VCaP (cell line): Measurements from ENCODE around the gene DIP2B.

Experiments used
- H3K27ac ChIP-seq: fragments of 450-650 bp; 2 replicates; pipeline ENCODE4 v1.5.1; 2017
- TF ChIP-seq, protein P1 (sequence below): fragments of 450-650 bp; conservative IDR thresholded peaks from 2 replicates; pipeline ENCODE4 v1.5.1; 2017; ENCODE audit warnings: mild to moderate bottlenecking, moderate library complexity

DIP2B gene

DNA sequence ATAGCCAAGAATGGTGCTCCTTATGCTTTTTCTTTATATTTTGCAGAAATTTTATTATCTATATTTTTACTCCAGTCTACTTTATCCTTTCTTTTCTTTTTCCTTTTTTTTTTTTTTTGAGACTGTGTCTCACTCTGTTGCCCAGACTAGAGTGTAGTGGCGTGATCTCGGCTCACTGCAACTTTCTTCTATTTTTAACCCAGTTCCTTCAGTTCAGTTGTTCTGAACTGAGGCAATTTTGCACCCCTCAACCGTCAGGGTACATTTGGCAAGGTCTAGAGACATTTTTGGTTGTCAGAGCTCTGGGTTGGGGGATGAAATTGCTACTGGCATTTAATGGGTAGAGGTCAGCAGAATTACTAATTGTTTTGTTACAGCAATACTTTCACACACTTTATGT is 75.7 kb downstream of the DIP2B start:
- H3K27ac ChIP-seq = no peak overlapping the region

DNA sequence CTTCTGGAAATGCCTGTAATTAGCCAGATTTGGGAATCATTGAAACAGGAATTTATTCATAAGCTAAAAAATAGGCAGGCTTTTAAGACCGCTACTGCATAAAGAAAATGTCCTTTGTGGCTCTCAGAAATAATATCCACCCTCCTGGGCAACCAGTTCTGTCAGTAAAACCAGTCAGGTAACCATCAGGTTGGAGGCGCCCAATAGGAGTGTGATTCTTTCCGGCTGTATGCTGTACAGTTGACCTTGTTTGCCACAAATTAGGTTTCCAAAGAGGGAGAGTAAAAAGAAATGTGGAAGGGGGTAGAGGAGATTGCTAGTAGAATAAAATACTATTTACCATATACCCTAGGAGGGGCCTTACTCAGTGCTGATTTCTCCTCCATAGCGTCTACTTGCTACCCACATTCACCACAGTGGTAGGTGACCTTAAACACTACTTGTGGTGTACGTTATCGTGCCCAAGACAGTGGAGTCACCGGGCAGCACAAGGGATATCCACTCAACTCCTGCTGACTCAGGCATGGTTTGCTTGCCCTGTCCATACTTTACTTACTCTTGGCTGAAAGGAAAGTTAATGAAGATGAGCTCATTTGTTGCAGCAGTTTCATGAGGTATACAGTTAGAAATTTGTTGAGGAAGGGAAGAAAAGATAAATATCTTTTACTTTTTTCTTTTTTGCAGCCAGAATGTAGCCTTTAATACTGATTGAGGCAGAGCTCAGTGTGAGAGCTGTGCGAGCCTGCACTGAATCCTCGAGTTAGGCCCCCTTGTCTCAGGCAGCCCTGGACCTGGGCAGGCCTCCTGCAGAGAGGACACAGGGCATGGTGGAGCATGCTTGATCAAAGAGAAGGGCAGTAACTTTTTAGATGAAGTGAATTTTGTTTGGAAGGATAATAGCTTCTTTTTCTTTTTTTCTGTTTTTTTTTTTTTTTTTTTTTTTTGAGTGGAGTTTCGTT is 76.7 kb downstream of the DIP2B start:
- TF ChIP-seq, protein P1, sequence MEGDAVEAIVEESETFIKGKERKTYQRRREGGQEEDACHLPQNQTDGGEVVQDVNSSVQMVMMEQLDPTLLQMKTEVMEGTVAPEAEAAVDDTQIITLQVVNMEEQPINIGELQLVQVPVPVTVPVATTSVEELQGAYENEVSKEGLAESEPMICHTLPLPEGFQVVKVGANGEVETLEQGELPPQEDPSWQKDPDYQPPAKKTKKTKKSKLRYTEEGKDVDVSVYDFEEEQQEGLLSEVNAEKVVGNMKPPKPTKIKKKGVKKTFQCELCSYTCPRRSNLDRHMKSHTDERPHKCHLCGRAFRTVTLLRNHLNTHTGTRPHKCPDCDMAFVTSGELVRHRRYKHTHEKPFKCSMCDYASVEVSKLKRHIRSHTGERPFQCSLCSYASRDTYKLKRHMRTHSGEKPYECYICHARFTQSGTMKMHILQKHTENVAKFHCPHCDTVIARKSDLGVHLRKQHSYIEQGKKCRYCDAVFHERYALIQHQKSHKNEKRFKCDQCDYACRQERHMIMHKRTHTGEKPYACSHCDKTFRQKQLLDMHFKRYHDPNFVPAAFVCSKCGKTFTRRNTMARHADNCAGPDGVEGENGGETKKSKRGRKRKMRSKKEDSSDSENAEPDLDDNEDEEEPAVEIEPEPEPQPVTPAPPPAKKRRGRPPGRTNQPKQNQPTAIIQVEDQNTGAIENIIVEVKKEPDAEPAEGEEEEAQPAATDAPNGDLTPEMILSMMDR = no peak
- H3K27ac ChIP-seq = no peak overlapping the region

More for the DNA sequence above, 75.7 kb downstream of the DIP2B start:
- TF ChIP-seq, protein P1 = no peak

DNA sequence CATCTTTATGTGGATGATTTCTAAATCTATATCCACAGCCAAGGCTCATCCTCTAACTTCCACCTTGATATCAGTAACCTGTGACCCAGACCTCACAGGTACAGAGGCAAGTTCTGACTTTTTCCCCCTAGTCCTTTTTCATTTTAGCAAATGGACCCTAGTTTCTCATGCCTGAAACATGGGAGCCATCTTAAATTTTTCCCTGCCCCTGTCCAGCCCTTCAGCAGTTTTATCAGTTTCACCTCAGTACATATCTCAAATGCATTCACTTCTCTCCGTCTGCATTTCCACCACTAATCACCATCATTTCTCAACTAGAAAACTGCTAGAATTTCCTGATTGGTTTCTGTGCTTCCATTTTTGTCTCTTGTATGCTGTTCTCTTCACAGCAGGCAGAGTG is 79.3 kb downstream of the DIP2B start:
- no peak overlapping the region for H3K27ac ChIP-seq
- TF ChIP-seq, protein P1 = no peak

DNA sequence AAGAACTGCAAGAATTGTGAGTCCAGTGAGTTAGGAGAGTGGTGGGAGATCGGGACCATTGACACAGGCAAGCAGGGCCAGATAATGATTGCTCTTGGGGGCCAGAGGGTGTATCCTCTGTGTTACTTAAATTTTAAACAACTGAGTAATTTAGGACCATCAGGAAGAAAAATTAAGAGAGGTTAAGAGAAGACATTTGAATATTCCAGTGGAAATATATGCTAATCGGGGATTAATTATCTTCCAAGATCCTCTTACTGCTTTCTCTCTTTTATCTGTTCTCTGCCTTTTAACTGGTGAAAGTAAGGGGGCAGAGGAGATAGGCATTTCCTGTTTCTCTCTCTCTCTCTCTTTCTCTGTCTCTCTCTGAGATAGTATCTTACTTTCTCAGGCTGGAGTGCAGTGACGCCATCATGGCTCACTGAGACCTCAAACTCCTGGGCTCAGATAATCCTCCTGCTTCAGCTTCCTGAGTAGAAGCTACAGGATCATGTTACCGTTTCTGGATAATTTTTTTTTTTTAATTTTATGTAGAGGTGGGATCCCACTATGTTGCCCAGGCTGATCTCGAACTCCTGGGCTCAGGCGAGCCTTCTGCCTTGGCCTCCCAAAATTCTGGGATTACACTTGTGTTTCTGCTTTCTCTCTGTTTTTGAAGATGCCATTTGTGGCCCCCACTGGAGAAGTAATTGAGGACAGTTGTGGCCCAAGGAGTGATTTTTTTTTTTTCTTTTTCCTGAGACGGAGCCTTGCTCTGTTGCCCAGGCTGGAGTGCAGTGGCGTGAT is 85.1 kb downstream of the DIP2B start:
- no peak overlapping the region for H3K27ac ChIP-seq
- TF ChIP-seq, protein P1 = no peak

DNA sequence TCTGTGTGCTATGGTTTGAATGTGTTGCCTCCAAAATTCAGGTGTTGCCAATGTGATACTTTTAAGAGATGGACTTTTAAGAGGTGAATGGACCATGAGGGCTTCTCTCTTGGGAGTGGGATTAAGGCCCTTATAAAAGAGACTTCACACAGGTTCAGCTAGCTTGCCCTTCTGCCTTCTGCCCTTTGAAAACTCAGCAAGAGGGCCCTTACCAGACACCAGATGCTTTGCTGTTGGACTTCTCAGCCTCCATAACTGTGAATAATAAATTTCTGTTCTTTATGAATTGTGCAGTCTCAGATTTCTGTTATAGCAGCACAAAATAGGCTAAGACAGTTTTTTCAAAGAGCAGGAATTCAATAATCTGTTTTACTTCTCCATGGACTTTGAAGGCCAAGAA is 86.1 kb downstream of the DIP2B start:
- H3K27ac ChIP-seq = no peak overlapping the region
- TF ChIP-seq, protein P1 = no peak

DNA sequence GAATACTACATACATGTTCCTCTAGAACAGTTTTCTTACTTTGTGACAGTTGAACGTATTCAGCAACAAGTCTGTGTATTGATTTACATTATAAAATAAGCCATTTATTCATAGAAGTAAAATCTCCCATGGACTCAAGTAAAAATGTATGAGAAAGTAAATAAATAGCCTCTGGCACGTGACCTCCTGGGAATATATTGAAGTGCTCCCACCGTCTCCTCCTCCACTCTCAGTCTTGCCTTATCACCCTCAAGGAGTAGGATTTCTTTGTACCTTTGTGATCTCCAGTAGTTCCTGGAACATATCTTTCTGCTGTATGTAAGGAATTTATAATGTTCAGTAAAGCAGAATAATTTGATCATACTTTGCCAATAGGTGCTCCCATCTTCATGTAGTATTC is 90.9 kb downstream of the DIP2B start:
- no peak overlapping the region for H3K27ac ChIP-seq
- TF ChIP-seq, protein P1 = no peak
